Testis (tissue), 3 donors: Measurements from ENCODE around the gene SNAPC2. TPM values are rescaled to one million over a fixed set of nuclear protein-coding genes. Genes with fewer than 3 reads are reported as not detected.

Experiments used
- DNase-seq: peaks from one replicate; pipeline ENCODE4 v3.0.0-alpha.2; 2019
- H3K27ac ChIP-seq, 2 donors: fragments of 200-600 bp; sonication (generic); one replicate each; pipeline ENCODE4 v1.5.1; 2019
- H3K27me3 ChIP-seq: fragments of 200-600 bp; sonication (generic); one replicate; pipeline ENCODE4 v1.5.1; 2019
- H3K36me3 ChIP-seq: fragments of 200-600 bp; sonication (generic); one replicate; pipeline ENCODE4 v1.5.1; 2017; ENCODE audit warnings: low read depth; ENCODE audit errors: missing control alignments
- H3K4me1 ChIP-seq: fragments of 200-600 bp; sonication (generic); one replicate; pipeline ENCODE4 v1.5.1; 2019
- H3K4me3 ChIP-seq, 2 donors: fragments of 200-600 bp; sonication (generic); one replicate each; pipeline ENCODE4 v1.5.1; 2017 to 2019
- H3K9me3 ChIP-seq: fragments of 200-600 bp; sonication (generic); one replicate; pipeline ENCODE4 v1.5.1; 2017
- POLR2A ChIP-seq: fragments of 450-650 bp; IDR thresholded peaks from one replicate; pipeline ENCODE4 v1.6.1; 2017; ENCODE audit warnings: antibody characterized with exemption, mild to moderate bottlenecking, moderate library complexity
- WGBS, 2 donors: methylation state at CpG; one replicate each; pipeline ENCODE4 v1.1.5; 2018; 5-methylcytosine and 5-hydroxymethylcytosine counted together
- intact Hi-C: fragments of 100-400 bp; cut with DNase I; formaldehyde crosslinking; loops from one replicate; pipeline ENCODE4 v1.15.1; 2023; ENCODE audit warnings: low total_unique reads
- polyA plus RNA-seq: library from polyadenylated mRNA; stranded (reverse); fragments of 350-450 nt; fragmentation: Illumina TruSeq; extraction: RNeasy Lipid Tissue Mini Kit (QIAGEN cat#74804); gene quantifications from one replicate; pipeline ENCODE4 v1.2.3, GENCODE V29; 2014; ENCODE audit warnings: low read depth, low replicate concordance; ENCODE audit not compliant: insufficient read depth
- total RNA-seq, 2 donors: library from RNA; depleted of rRNA; stranded (reverse); fragments of >200 nt; gene quantifications; one replicate each; pipeline ENCODE4 v1.2.3, GENCODE V29; 2016
- TF ChIP-seq, protein P1 (sequence below), 3 experiments: fragments of 450-650 bp in 2 of 3; fragments of 200-600 bp in 1 of 3; sonication (generic) in 1 of 3; IDR thresholded peaks; one replicate each; pipeline ENCODE4 v1.5.1; 2016 to 2019; ENCODE audit warnings: antibody characterized with exemption in 3 of 3, mild to moderate bottlenecking in 2 of 3, moderate library complexity in 1 of 3

Gene SNAPC2
- total and polyA plus RNA-seq, 3 donors from 2014 or later, result 51.9 to 88.6 (median 72.5) TPM

DNA sequence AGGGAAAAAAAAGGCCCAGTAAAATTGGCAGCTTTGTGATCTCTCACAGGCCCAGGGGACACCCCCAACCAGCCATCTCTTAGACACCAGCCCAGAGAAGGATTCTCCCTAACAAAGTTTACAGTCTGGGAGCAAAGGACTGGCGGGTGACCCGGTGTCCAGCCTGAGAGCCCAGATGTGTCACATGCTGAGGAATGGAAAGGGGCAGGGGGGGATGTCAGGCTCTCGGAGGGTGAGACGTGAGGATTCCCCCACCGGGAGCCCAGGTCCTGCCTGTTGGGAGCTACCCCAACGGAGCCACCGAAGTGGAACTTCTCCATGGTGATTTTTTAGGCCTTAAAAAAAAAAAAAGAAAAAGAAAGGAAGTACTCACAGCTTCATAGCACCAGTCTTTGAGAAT is 10.6 kb downstream of the SNAPC2 start:
- Histone ChIP-seq H3K4me1 (peaks cover 33% of the 10 kb centered on the region), H3K27me3 (no peaks in the 10 kb centered on the region), H3K9me3 (no peaks in the 10 kb centered on the region), H3K27ac (no peak overlapping the region), H3K4me3 (no peak overlapping the region), H3K36me3 (no peaks in the 10 kb centered on the region)
- no peak for TF ChIP-seq POLR2A
- TF ChIP-seq, protein P1, sequence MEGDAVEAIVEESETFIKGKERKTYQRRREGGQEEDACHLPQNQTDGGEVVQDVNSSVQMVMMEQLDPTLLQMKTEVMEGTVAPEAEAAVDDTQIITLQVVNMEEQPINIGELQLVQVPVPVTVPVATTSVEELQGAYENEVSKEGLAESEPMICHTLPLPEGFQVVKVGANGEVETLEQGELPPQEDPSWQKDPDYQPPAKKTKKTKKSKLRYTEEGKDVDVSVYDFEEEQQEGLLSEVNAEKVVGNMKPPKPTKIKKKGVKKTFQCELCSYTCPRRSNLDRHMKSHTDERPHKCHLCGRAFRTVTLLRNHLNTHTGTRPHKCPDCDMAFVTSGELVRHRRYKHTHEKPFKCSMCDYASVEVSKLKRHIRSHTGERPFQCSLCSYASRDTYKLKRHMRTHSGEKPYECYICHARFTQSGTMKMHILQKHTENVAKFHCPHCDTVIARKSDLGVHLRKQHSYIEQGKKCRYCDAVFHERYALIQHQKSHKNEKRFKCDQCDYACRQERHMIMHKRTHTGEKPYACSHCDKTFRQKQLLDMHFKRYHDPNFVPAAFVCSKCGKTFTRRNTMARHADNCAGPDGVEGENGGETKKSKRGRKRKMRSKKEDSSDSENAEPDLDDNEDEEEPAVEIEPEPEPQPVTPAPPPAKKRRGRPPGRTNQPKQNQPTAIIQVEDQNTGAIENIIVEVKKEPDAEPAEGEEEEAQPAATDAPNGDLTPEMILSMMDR (IDR thresholded peaks at IDR 0.05), result no peak
- no peak for DNase-seq
- intact Hi-C loops, result no loop called here
- WGBS, 2 donors, result 90 to 97% methylated on average over 7 of the region's 7 CpGs

DNA sequence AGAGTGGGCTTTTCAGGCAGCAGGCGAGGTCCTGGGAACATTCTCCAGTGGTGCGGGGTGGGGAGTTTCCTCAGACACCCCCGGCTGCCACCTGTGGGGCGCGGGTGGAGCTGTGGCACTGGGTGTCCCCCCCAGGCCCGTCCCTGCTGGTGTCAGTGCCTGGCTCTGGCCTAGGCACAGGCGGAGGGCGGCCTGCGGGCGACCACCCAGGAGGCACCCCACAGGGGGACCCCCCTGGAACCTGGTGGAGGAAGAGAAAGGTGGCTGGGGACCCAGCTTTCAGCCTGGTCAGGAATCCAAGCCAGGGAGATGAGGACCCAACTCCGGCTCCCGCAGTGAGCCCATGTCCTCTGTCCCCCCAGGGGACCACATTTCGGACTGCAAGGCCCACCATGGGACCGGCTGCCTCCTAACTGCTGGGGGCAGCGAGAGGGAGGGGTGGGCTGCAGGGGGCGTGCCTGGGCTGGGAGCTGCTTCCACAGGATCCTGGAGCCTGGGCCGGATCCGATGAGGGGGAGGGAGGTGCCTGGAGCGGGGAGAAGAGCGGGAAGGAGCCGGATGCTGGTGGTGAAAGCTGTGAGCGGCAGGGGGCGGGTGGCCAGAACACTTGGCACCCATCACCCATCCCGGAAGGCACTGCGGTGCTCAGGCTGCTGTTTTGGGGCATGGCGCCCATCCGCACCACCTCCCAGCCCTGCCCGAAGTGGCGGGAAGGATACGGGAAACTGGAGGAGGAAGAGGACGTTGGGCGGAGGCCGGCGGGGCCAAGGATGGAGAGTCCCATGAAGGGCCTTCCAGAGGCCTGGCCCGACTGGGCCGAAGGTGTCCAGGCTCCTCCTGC is 11.3 kb downstream of the SNAPC2 start:
- H3K4me3 ChIP-seq, result no peak overlapping the region
- TF ChIP-seq POLR2A, result no peak
- TF ChIP-seq, protein P1 (IDR thresholded peaks at IDR 0.05), result no peak
- H3K4me1 ChIP-seq, result peaks cover 30% of the 10 kb centered on the region
- H3K9me3 ChIP-seq, result no peaks in the 10 kb centered on the region
- intact Hi-C loops, result no loop called here
- H3K27me3 ChIP-seq, result no peaks in the 10 kb centered on the region
- WGBS, 2 donors, result 90 to 93% methylated on average over 28 to 36 of the region's 36 CpGs
- DNase-seq, result no peak
- H3K27ac ChIP-seq, result no peak overlapping the region
- no peaks in the 10 kb centered on the region for H3K36me3 ChIP-seq

DNA sequence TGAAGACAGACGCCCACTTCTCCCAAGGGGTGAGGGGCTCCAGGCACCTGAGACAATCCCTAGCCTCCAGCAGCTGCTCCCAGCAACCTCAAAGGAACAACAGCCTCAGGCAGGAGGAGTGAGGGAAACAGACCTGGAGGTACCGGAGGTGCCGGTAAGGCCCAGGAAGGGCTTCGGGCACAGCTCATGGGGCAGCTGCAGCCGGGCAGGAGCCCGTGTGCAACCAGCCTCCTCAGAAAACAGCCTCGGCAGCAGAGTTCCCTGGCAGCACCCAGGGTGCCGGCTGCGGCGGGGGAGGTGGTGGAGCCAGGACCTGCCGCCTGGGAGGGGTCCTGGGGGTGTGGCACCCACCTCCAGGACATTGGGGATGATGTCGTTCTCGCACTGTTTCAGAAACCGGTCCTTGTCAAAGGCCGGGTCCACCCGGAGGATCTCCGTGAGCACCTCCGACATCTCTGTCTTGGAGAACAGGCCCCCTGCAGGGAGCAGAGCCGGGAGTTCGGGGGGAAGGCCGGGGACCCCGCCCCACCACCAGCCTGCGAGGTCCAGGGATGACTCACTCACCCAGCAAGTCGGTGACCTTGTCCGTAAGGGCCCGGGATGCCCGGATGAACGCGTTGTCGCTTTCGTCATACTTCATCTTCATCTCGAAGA is 12.3 kb downstream of the SNAPC2 start:
- intact Hi-C loops, result no loop called here
- 89 to 93% methylated on average over 14 to 32 of the region's 32 CpGs for WGBS, 2 donors
- H3K36me3 ChIP-seq, result no peaks in the 10 kb centered on the region
- peaks cover 21% of the 10 kb centered on the region for H3K4me1 ChIP-seq
- no peaks in the 10 kb centered on the region for H3K9me3 ChIP-seq
- no peak overlapping the region for H3K4me3 ChIP-seq
- H3K27ac ChIP-seq, result no peak overlapping the region
- no peak for DNase-seq
- H3K27me3 ChIP-seq, result no peaks in the 10 kb centered on the region
- TF ChIP-seq, protein P1 (IDR thresholded peaks at IDR 0.05), result no peak
- TF ChIP-seq POLR2A, result no peak

DNA sequence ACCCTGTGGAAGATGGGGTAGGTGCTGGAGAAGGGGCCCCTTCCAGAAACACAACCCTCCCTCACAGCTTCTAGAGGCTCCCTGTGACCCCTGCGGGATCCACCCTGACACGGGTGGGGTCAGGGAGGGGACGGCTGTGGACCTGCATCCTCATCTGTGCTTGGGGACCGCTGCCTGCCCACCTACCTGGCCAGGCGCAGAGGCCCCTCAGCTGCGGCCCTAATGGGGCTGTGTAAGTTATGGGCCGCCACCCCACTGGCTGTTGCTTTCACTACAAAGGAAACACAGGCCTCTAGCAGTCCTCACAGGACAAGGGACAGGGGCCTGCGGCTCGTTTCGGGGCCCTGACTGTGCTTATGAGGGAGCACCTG is 12.8 kb downstream of the SNAPC2 start:
- intact Hi-C loops, result no loop called here
- no peak for TF ChIP-seq POLR2A
- TF ChIP-seq, protein P1 (IDR thresholded peaks at IDR 0.05), result no peak
- Histone ChIP-seq H3K27me3 (no peaks in the 10 kb centered on the region), H3K27ac (no peak overlapping the region), H3K9me3 (no peaks in the 10 kb centered on the region), H3K4me3 (no peak overlapping the region), H3K36me3 (no peaks in the 10 kb centered on the region), H3K4me1 (peaks cover 16% of the 10 kb centered on the region)
- no peak for DNase-seq
- 91 to 100% methylated on average over 4 to 10 of the region's 10 CpGs for WGBS, 2 donors
